Transverse colon (tissue), 4 donors: ENCODE data around the gene HDAC3.

Experiments used
- CTCF ChIP-seq, 5 experiments: fragments of 200-600 bp in 3 of 5; fragments of 450-650 bp in 2 of 5; sonication (generic) in 3 of 5; IDR thresholded peaks; 1 replicate in 2 of 5; 2 replicates in 3 of 5; pipeline ENCODE4 v1.5.1; 2016 to 2017; ENCODE audit warnings: antibody characterized with exemption in 5 of 5, inconsistent platforms in 3 of 5, mild to moderate bottlenecking in 2 of 5, moderate library complexity in 1 of 5
- EP300 ChIP-seq: sonication (generic); formaldehyde crosslinking; IDR thresholded peaks from one replicate; pipeline ENCODE4 v1.6.1; 2017; ENCODE audit warnings: antibody characterized with exemption, low read depth
- POLR2A ChIP-seq: fragments of 450-650 bp; IDR thresholded peaks from one replicate; pipeline ENCODE4 v1.6.1; 2016; ENCODE audit warnings: antibody characterized with exemption, mild to moderate bottlenecking, moderate library complexity
- POLR2AphosphoS5 ChIP-seq, 3 donors: sonication (generic); formaldehyde crosslinking; IDR thresholded peaks; one replicate each; pipeline ENCODE4 v1.6.1; 2016; ENCODE audit warnings: antibody characterized with exemption in 3 of 3

- TF ChIP-seq POLR2A: no peak
- no peak for TF ChIP-seq CTCF (IDR thresholded peaks at IDR 0.05)
- TF ChIP-seq POLR2AphosphoS5 (IDR thresholded peaks at IDR 0.05): no peak
- no peak for TF ChIP-seq EP300
Observed at GRCh38 chr5:141641634-141642267, 5.1 kb upstream of the HDAC3 start.
